Immature natural killer cell (primary cell): Measurements from ENCODE around the gene COL4A1. TPM values are rescaled to one million over a fixed set of nuclear protein-coding genes. Genes with fewer than 3 reads are reported as not detected.

ENCODE experiments used
- DNase-seq, 3 donors: peaks; one replicate each; pipeline ENCODE4 v3.0.0; 2022; ENCODE audit warnings: mixed read lengths in 1 of 3
- H3K27ac Mint-ChIP-seq, 6 donors: one replicate each; pipeline ENCODE4 v1.8.0; 2020; ENCODE audit warnings: mixed read lengths in 6 of 6, mild to moderate bottlenecking in 5 of 6, inconsistent platforms in 4 of 6, moderate library complexity in 3 of 6
- H3K27me3 Mint-ChIP-seq, 3 donors: one replicate each; pipeline ENCODE4 v1.8.0; 2020 to 2021; ENCODE audit warnings: low read depth in 3 of 3, mild to moderate bottlenecking in 3 of 3, mixed read lengths in 3 of 3, moderate library complexity in 3 of 3, inconsistent platforms in 1 of 3
- H3K36me3 Mint-ChIP-seq, 3 donors: one replicate each; pipeline ENCODE4 v1.8.0; 2020; ENCODE audit warnings: mixed read lengths in 3 of 3, inconsistent platforms in 2 of 3, mild to moderate bottlenecking in 2 of 3
- H3K4me1 Mint-ChIP-seq, 2 donors: one replicate each; pipeline ENCODE4 v1.8.0; 2020; ENCODE audit warnings: inconsistent platforms in 2 of 2, mild to moderate bottlenecking in 2 of 2, mixed read lengths in 2 of 2, moderate library complexity in 1 of 2
- H3K4me3 Mint-ChIP-seq, 5 donors: one replicate each; pipeline ENCODE4 v1.8.0; 2020; ENCODE audit warnings: mild to moderate bottlenecking in 5 of 5, mixed read lengths in 5 of 5, inconsistent platforms in 3 of 5, moderate library complexity in 3 of 5
- H3K9me3 Mint-ChIP-seq, 6 donors: one replicate each; pipeline ENCODE4 v1.8.0; 2020; ENCODE audit warnings: mild to moderate bottlenecking in 6 of 6, mixed read lengths in 6 of 6, inconsistent platforms in 4 of 6, moderate library complexity in 3 of 6
- polyA plus RNA-seq, 3 donors: library from polyadenylated mRNA; unstranded; fragments of 300-500 nt; fragmentation: Illumina TruSeq; gene quantifications; one replicate each; pipeline ENCODE4 v1.2.3, GENCODE V29; 2021

COL4A1 gene
- polyA plus RNA-seq, 3 donors from 2014 or later = not detected

- Mint-ChIP-seq H3K9me3 (no peaks in the 10 kb centered on the region), H3K27ac (no peak overlapping the region), H3K4me1 (no peaks in the 10 kb centered on the region), H3K27me3 (peaks cover 3 to 11% (median 6%) of the 10 kb centered on the region in 3 donors), H3K4me3 (no peak overlapping the region), H3K36me3 (no peaks in the 10 kb centered on the region)
- no peak for DNase-seq
These were observed 74.8 kb downstream of the COL4A1 start for GRCh38 chr13:110232142-110232541.

- no peaks in the 10 kb centered on the region for H3K9me3 Mint-ChIP-seq
- no peak overlapping the region for H3K27ac Mint-ChIP-seq
- no peak for DNase-seq
- no peaks in the 10 kb centered on the region for H3K36me3 Mint-ChIP-seq
- H3K4me1 Mint-ChIP-seq = no peaks in the 10 kb centered on the region
- peaks cover 3 to 6% (median 6%) of the 10 kb centered on the region in 3 donors for H3K27me3 Mint-ChIP-seq
- no peak overlapping the region for H3K4me3 Mint-ChIP-seq
These were observed 75.5 kb downstream of the COL4A1 start for GRCh38 chr13:110231348-110232047.

- Mint-ChIP-seq H3K4me1 (no peaks in the 10 kb centered on the region), H3K27me3 (peaks cover 3 to 6% (median 6%) of the 10 kb centered on the region in 3 donors), H3K27ac (no peak overlapping the region), H3K9me3 (no peaks in the 10 kb centered on the region), H3K4me3 (no peak overlapping the region), H3K36me3 (no peaks in the 10 kb centered on the region)
- DNase-seq = no peak
These were observed 76.2 kb downstream of the COL4A1 start for GRCh38 chr13:110230661-110231347.

GRCh38 chr13:110229905-110230563 is 76.9 kb downstream of the COL4A1 start:
- no peak overlapping the region for H3K4me3 Mint-ChIP-seq

GRCh38 chr13:110228936-110229904 is 77.7 kb downstream of the COL4A1 start:
- Mint-ChIP-seq H3K27ac (no peak overlapping the region), H3K4me3 (no peak overlapping the region), H3K9me3 (no peaks in the 10 kb centered on the region), H3K36me3 (no peaks in the 10 kb centered on the region), H3K4me1 (no peaks in the 10 kb centered on the region), H3K27me3 (peaks cover 3 to 6% (median 6%) of the 10 kb centered on the region in 3 donors)
- DNase-seq = no peak

More at GRCh38 chr13:110229905-110230563, 76.9 kb downstream of the COL4A1 start:
- H3K36me3 Mint-ChIP-seq = no peaks in the 10 kb centered on the region
- H3K4me1 Mint-ChIP-seq = no peaks in the 10 kb centered on the region
- DNase-seq = no peak
- H3K27ac Mint-ChIP-seq = no peak overlapping the region
- H3K9me3 Mint-ChIP-seq = no peaks in the 10 kb centered on the region
- peaks cover 3 to 6% (median 6%) of the 10 kb centered on the region in 3 donors for H3K27me3 Mint-ChIP-seq

GRCh38 chr13:110227864-110228643 is 78.9 kb downstream of the COL4A1 start:
- Mint-ChIP-seq H3K27ac (no peak overlapping the region), H3K27me3 (peaks cover 0 to 5% (median 3%) of the 10 kb centered on the region in 3 donors), H3K36me3 (no peaks in the 10 kb centered on the region), H3K4me1 (no peaks in the 10 kb centered on the region), H3K4me3 (no peak overlapping the region), H3K9me3 (no peaks in the 10 kb centered on the region)
- DNase-seq = no peak

GRCh38 chr13:110227416-110227815 is 79.5 kb downstream of the COL4A1 start:
- Mint-ChIP-seq H3K9me3 (no peaks in the 10 kb centered on the region), H3K36me3 (no peaks in the 10 kb centered on the region), H3K27me3 (peaks cover 0 to under 1% (median 0%) of the 10 kb centered on the region in 3 donors), H3K27ac (no peak overlapping the region), H3K4me3 (no peak overlapping the region), H3K4me1 (no peaks in the 10 kb centered on the region)
- DNase-seq = no peak

GRCh38 chr13:110225609-110226574 is 81.1 kb downstream of the COL4A1 start:
- Mint-ChIP-seq H3K27me3 (peaks cover 0 to 2% (median 0%) of the 10 kb centered on the region in 3 donors), H3K36me3 (no peaks in the 10 kb centered on the region), H3K4me1 (no peaks in the 10 kb centered on the region), H3K9me3 (no peaks in the 10 kb centered on the region), H3K27ac (no peak overlapping the region), H3K4me3 (no peak overlapping the region)
- DNase-seq = no peak

- H3K4me1 Mint-ChIP-seq = no peaks in the 10 kb centered on the region
- no peak overlapping the region for H3K4me3 Mint-ChIP-seq
- H3K27me3 Mint-ChIP-seq = peaks cover 0 to 5% (median 0%) of the 10 kb centered on the region in 3 donors
- DNase-seq = no peak
- no peaks in the 10 kb centered on the region for H3K9me3 Mint-ChIP-seq
- no peak overlapping the region for H3K27ac Mint-ChIP-seq
- no peaks in the 10 kb centered on the region for H3K36me3 Mint-ChIP-seq
These were observed 82.0 kb downstream of the COL4A1 start for GRCh38 chr13:110225003-110225402.

GRCh38 chr13:110224519-110224918 is 82.4 kb downstream of the COL4A1 start:
- Mint-ChIP-seq H3K4me1 (no peaks in the 10 kb centered on the region), H3K36me3 (no peaks in the 10 kb centered on the region), H3K4me3 (no peak overlapping the region), H3K9me3 (no peaks in the 10 kb centered on the region), H3K27me3 (peaks cover 0 to 5% (median 0%) of the 10 kb centered on the region in 3 donors), H3K27ac (no peak overlapping the region)
- no peak for DNase-seq

GRCh38 chr13:110221406-110222117 is 85.4 kb downstream of the COL4A1 start:
- no peak overlapping the region for H3K4me3 Mint-ChIP-seq
- no peak overlapping the region for H3K27ac Mint-ChIP-seq
- no peaks in the 10 kb centered on the region for H3K4me1 Mint-ChIP-seq
- DNase-seq = no peak
- H3K36me3 Mint-ChIP-seq = no peaks in the 10 kb centered on the region
- peaks cover 2 to 5% (median 2%) of the 10 kb centered on the region in 3 donors for H3K27me3 Mint-ChIP-seq
- no peaks in the 10 kb centered on the region for H3K9me3 Mint-ChIP-seq
